Measurements from ENCODE around the gene MCM8.

GRCh38 chr20:5970381-5970780 lies 19.9 kb downstream of the MCM8 start:
- TF ChIP-seq EZH2phosphoT487 (IDR thresholded peaks at IDR 0.05; ENCODE audit: insufficient read depth, low read depth) (no peak), EZH2 (IDR thresholded peaks at IDR 0.05; ENCODE audit: insufficient read depth, poor library complexity, severe bottlenecking) (no peak)

Measured in GM23248 (cell line).